GM12891 (cell line): ENCODE results near the gene TNNT1.
A peak's percentile ranks its signal among the peaks of the same experiment; 100 is the strongest.

Experiments used
- POLR2A ChIP-seq: IDR thresholded peaks from 2 replicates; pipeline ENCODE4 v1.6.1; 2011; ENCODE audit warnings: low read depth, low read length, control low read depth
- POLR2AphosphoS5 ChIP-seq: IDR thresholded peaks from 2 replicates; pipeline ENCODE4 v1.6.1; 2011; ENCODE audit warnings: low read depth, low read length, control low read depth
- POU2F2 ChIP-seq: IDR thresholded peaks from 2 replicates; pipeline ENCODE4 v1.6.1; 2011; ENCODE audit warnings: low read depth, mild to moderate bottlenecking, control low read depth, low read length, moderate library complexity
- SPI1 ChIP-seq: IDR thresholded peaks from 2 replicates; pipeline ENCODE4 v1.6.1; 2011; ENCODE audit warnings: low read depth, low read length, control low read depth
- TAF1 ChIP-seq: IDR thresholded peaks from 2 replicates; pipeline ENCODE4 v1.6.1; 2011; ENCODE audit warnings: low read depth, low read length, control low read depth

DNA sequence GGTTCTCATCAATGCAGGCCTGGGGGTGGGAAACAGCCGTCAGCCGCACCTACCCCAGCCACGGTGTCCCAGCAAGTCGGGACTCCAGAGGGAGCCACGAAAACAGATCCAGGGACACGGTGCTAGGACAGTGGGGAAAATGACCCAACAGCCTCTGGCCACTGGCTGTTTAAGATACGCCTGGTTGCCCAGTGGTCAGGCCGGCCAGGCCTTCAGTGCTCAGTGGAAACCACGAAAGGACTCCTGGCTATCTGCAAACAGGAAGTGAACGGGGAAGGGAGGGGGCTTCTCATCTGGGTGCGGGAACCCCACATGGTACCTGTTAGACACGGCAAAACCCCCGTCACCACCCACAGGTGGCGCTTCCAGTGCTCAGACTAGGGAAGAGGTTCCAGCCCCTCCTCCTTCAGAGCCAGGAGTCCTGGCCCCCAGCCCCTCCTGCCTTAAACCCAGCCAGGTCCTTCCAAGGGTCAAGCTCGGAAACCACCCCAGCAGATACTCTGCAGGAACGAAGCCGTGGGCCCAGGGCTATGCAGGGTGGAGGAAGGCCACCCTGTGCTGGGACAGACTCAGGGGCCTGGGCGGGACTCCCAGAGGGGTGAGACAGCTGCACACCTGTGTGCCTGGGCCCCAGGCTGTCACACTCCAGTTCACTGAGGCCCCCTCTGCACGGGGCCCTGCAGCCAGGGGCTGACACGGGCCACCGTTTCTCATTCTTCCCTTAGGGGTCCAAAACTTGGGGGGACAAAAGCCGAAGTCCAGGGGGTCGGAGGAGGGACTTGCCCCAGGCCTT, 36.0 kb downstream of the TNNT1 start:
- TF ChIP-seq POLR2A: no peak
- no peak for TF ChIP-seq POU2F2
- peak; percentile 44; the same call in 1 of the 2 replicates for TF ChIP-seq SPI1
- TF ChIP-seq POLR2AphosphoS5: no peak
- TF ChIP-seq TAF1: no peak
